MCF 10A (cell line): ENCODE results near the gene CCDC158. TPM values are rescaled to one million over a fixed set of nuclear protein-coding genes. Genes with fewer than 3 reads are reported as not detected.

ENCODE experiments used
- BruUV-seq: library from RNA; stranded (reverse); fragments of 400-500 nt; replicated peaks from 2 replicates; lab custom pipeline; 2021; lab: Mats Ljungman, UMichigan
- CTCF ChIA-PET: fragments of 300-600 bp; sonication (Branson Sonifier 250); formaldehyde crosslinking; extraction: SDS; loops from one replicate; lab custom pipeline; 2021; ENCODE audit warnings: antibody characterized with exemption, inconsistent platforms; lab: Yijun Ruan, JAX
- POLR2A ChIA-PET: fragments of 300-600, 350-650 bp; sonication (Branson Sonifier 250); formaldehyde crosslinking; extraction: SDS; loops from one replicate; lab custom pipeline; 2020; ENCODE audit warnings: antibody characterized with exemption, inconsistent platforms; lab: Yijun Ruan, JAX
- DNase-seq: peaks from one replicate; pipeline ENCODE4 v3.0.0-alpha.2; 2018; ENCODE audit not compliant: unreplicated experiment
- H3K27ac Mint-ChIP-seq: one replicate; pipeline ENCODE4 v1.8.0; 2022; ENCODE audit warnings: mild to moderate bottlenecking, low read depth, mixed read lengths; ENCODE audit not compliant: unreplicated experiment
- H3K27me3 Mint-ChIP-seq: one replicate; pipeline ENCODE4 v1.8.0; 2022; ENCODE audit warnings: mixed read lengths; ENCODE audit not compliant: insufficient read depth, unreplicated experiment
- H3K36me3 Mint-ChIP-seq: one replicate; pipeline ENCODE4 v1.8.0; 2022; ENCODE audit warnings: mild to moderate bottlenecking, moderate library complexity, mixed read lengths; ENCODE audit not compliant: insufficient read depth, unreplicated experiment
- H3K4me1 Mint-ChIP-seq: one replicate; pipeline ENCODE4 v1.8.0; 2022; ENCODE audit warnings: mixed read lengths; ENCODE audit not compliant: insufficient read depth, unreplicated experiment
- H3K4me3 Mint-ChIP-seq: one replicate; pipeline ENCODE4 v1.8.0; 2022; ENCODE audit warnings: mild to moderate bottlenecking, moderate library complexity, mixed read lengths; ENCODE audit not compliant: unreplicated experiment
- H3K9me3 Mint-ChIP-seq: one replicate; pipeline ENCODE4 v1.8.0; 2022; ENCODE audit warnings: mixed read lengths; ENCODE audit not compliant: unreplicated experiment
- CTCF ChIP-seq: fragments of 200-600 bp; IDR thresholded peaks from one replicate; pipeline ENCODE4 v1.8.0; 2022; ENCODE audit warnings: antibody characterized with exemption, mild to moderate bottlenecking; ENCODE audit not compliant: unreplicated experiment
- intact Hi-C: fragments of 100-400 bp; cut with micrococcal nuclease; formaldehyde crosslinking; loops from 2 replicates; pipeline ENCODE4 v1.14.1; 2022
- total RNA-seq: library from RNA; stranded (reverse); gene quantifications from 2 replicates; pipeline ENCODE4 v1.2.3, GENCODE V29; 2022

Gene CCDC158
- total RNA-seq, 1 experiment from 2014 or later: not detected

DNA sequence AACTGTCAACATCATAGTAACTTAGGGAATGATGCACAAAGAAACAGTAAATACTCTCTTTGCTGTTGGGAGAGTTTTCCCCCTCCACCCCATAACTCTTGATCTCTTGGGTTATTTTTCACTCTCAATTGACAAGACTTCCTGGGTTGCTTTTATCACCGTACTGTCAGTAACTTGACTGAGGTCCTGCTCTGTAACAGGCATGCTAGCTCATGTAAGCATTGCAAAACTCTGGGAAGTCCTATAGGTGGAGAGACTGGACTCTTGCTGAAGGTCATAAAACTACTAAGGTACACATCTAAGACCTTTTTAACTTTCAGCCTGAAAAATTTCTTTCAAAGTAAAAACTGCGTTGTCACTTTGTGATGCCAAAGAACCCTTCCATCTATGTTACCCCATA lies 25.0 kb upstream of the CCDC158 start:
- ChIA-PET POLR2A (interaction anchor here (0.7 to 2.9 kb wide), 2 partner anchors 10 to 16 kb away, joined by 3 to 12 read pairs; partner anchors contain the start of gene SHROOM3), CTCF (interaction anchor here (1.0 kb wide), 1 partner anchor 266 kb away, joined by 3 read pairs; no protein-coding TSS in a partner anchor)
- no peak for TF ChIP-seq CTCF
- no peak for DNase-seq
- H3K9me3 Mint-ChIP-seq: no peaks in the 10 kb centered on the region
- H3K4me3 Mint-ChIP-seq: no peak overlapping the region
- intact Hi-C loops: no loop called here
- no peaks in the 10 kb centered on the region for H3K27me3 Mint-ChIP-seq
- no TSS peak for BruUV-seq
- H3K36me3 Mint-ChIP-seq: peaks cover 7% of the 10 kb centered on the region
- no peak overlapping the region for H3K27ac Mint-ChIP-seq
- H3K4me1 Mint-ChIP-seq: peaks cover 31% of the 10 kb centered on the region

- Mint-ChIP-seq H3K9me3 (no peaks in the 10 kb centered on the region), H3K4me3 (no peak overlapping the region), H3K36me3 (peaks cover 7% of the 10 kb centered on the region), H3K27ac (no peak overlapping the region), H3K4me1 (peaks cover 10% of the 10 kb centered on the region), H3K27me3 (no peaks in the 10 kb centered on the region)
- no peak for DNase-seq
- CTCF ChIA-PET: interaction anchor here (0.6 to 1.2 kb wide), 3 partner anchors 12 to 62 kb away, joined by 5 to 7 read pairs (median 5); no protein-coding TSS in a partner anchor
- POLR2A ChIA-PET: interaction anchor here (2.9 kb wide), 1 partner anchor 8 kb away, joined by 12 read pairs; the partner anchor contains the start of gene SHROOM3
- no peak for TF ChIP-seq CTCF
- intact Hi-C loops: no loop called here
- BruUV-seq: no TSS peak
Observed at GRCh38 chr4:76443376-76443775, 22.4 kb upstream of the CCDC158 start.

GRCh38 chr4:76442807-76443206 lies 21.9 kb upstream of the CCDC158 start:
- Mint-ChIP-seq H3K36me3 (peaks cover 7% of the 10 kb centered on the region), H3K4me3 (no peak overlapping the region), H3K27ac (no peak overlapping the region), H3K4me1 (peaks cover 8% of the 10 kb centered on the region), H3K9me3 (no peaks in the 10 kb centered on the region), H3K27me3 (no peaks in the 10 kb centered on the region)
- POLR2A ChIA-PET: interaction anchor here (0.6 kb wide), 1 partner anchor 16 kb away, joined by 3 read pairs; no protein-coding TSS in a partner anchor
- CTCF ChIA-PET: interaction anchor here (0.8 to 1.7 kb wide), 3 partner anchors 11 to 62 kb away, joined by 3 to 7 read pairs (median 5); no protein-coding TSS in a partner anchor
- BruUV-seq: no TSS peak
- intact Hi-C loops: no loop called here
- no peak for TF ChIP-seq CTCF
- no peak for DNase-seq

GRCh38 chr4:76441881-76442280 lies 20.9 kb upstream of the CCDC158 start:
- H3K9me3 Mint-ChIP-seq: no peaks in the 10 kb centered on the region
- CTCF ChIA-PET: interaction anchor here (0.5 to 1.7 kb wide), 6 partner anchors 10 to 598 kb away, joined by 3 to 7 read pairs (median 4); no protein-coding TSS in a partner anchor
- intact Hi-C loops: no loop called here

More at GRCh38 chr4:76441881-76442280, 20.9 kb upstream of the CCDC158 start:
- POLR2A ChIA-PET: interaction anchor here (0.7 to 1.4 kb wide), 2 partner anchors 11 to 223 kb away, joined by 3 read pairs; no protein-coding TSS in a partner anchor
- Mint-ChIP-seq H3K4me1 (no peaks in the 10 kb centered on the region), H3K36me3 (peaks cover 7% of the 10 kb centered on the region), H3K27me3 (no peaks in the 10 kb centered on the region), H3K27ac (no peak overlapping the region), H3K4me3 (no peak overlapping the region)
- no peak for TF ChIP-seq CTCF
- BruUV-seq: no TSS peak
- no peak for DNase-seq
